ES-I3 (cell line): ENCODE data around the gene TATDN2.
"Not testable (repeated sequence)": the region's sequence is repeated elsewhere in the genome, so short reads cannot be mapped to it uniquely, and the experiment has no call there.

Experiments used
- H3K36me3 ChIP-seq: 2 replicates; pipeline ENCODE4 v1.6.1; 2013; ENCODE audit warnings: mild to moderate bottlenecking, low read length, control low read depth, moderate library complexity; ENCODE audit not compliant: insufficient read depth
- H3K4me1 ChIP-seq: 2 replicates; pipeline ENCODE4 v1.6.1; 2013; ENCODE audit warnings: mild to moderate bottlenecking, control low read depth, low read length; ENCODE audit not compliant: insufficient read depth
- H3K9ac ChIP-seq: 2 replicates; pipeline ENCODE4 v1.6.1; 2013; ENCODE audit warnings: low read depth, mild to moderate bottlenecking, low read length, moderate library complexity
- H3K9me3 ChIP-seq: 2 replicates; pipeline ENCODE4 v1.6.1; 2013; ENCODE audit warnings: mild to moderate bottlenecking, low read length, moderate library complexity; ENCODE audit not compliant: control insufficient read depth, insufficient read depth

TATDN2 gene

GRCh38 chr3:10248984-10249748, 907 bp downstream of the TATDN2 start:
- Histone ChIP-seq H3K4me1 (peaks cover 8% of the 10 kb centered on the region; the same call in 1 of the 2 replicates), H3K9me3 (peaks cover 10% of the 10 kb centered on the region), H3K36me3 (peaks cover 7% of the 10 kb centered on the region; the same call in 1 of the 2 replicates), H3K9ac (peak overlapping the region; percentile 75)

- H3K9ac ChIP-seq = peak overlapping the region; percentile 75
- peaks cover 10% of the 10 kb centered on the region for H3K9me3 ChIP-seq
- H3K36me3 ChIP-seq = peaks cover 4% of the 10 kb centered on the region; the same call in 1 of the 2 replicates
- H3K4me1 ChIP-seq = peaks cover 8% of the 10 kb centered on the region; the same call in 1 of the 2 replicates
These were observed 1.6 kb downstream of the TATDN2 start for GRCh38 chr3:10249833-10250232.

- peaks cover 4% of the 10 kb centered on the region for H3K9me3 ChIP-seq
- no peak overlapping the region for H3K9ac ChIP-seq
- H3K4me1 ChIP-seq = peaks cover 8% of the 10 kb centered on the region; the same call in 1 of the 2 replicates
- H3K36me3 ChIP-seq = peaks cover 4% of the 10 kb centered on the region; the same call in 1 of the 2 replicates
These were observed 2.7 kb downstream of the TATDN2 start for GRCh38 chr3:10251006-10251405.

GRCh38 chr3:10253731-10254130, 5.5 kb downstream of the TATDN2 start:
- Histone ChIP-seq H3K36me3 (peaks cover 4% of the 10 kb centered on the region; the same call in 1 of the 2 replicates), H3K4me1 (peaks cover 8% of the 10 kb centered on the region; the same call in 1 of the 2 replicates), H3K9ac (no peak overlapping the region), H3K9me3 (no peaks in the 10 kb centered on the region)

- no peaks in the 10 kb centered on the region for H3K9me3 ChIP-seq
- H3K4me1 ChIP-seq = no peaks in the 10 kb centered on the region
- H3K9ac ChIP-seq = no peak overlapping the region
- H3K36me3 ChIP-seq = peaks cover 8% of the 10 kb centered on the region; the same call in 1 of the 2 replicates
These were observed 7.6 kb downstream of the TATDN2 start for GRCh38 chr3:10255835-10256234.

GRCh38 chr3:10259036-10259435, 10.8 kb downstream of the TATDN2 start:
- Histone ChIP-seq H3K9me3 (no peaks in the 10 kb centered on the region), H3K4me1 (0 out of 2 replicates have a peak, but pooled peaks cover 3% of the 10 kb centered on the region), H3K36me3 (peaks cover 5% of the 10 kb centered on the region), H3K9ac (no peak overlapping the region)

GRCh38 chr3:10259798-10260197, 11.5 kb downstream of the TATDN2 start:
- Histone ChIP-seq H3K9ac (no peak overlapping the region), H3K36me3 (peaks cover 5% of the 10 kb centered on the region), H3K9me3 (no peaks in the 10 kb centered on the region), H3K4me1 (0 out of 2 replicates have a peak, but pooled peaks cover 3% of the 10 kb centered on the region)

- Histone ChIP-seq H3K36me3 (peaks cover 5% of the 10 kb centered on the region), H3K4me1 (0 out of 2 replicates have a peak, but pooled peaks cover 3% of the 10 kb centered on the region), H3K9ac (no peak overlapping the region), H3K9me3 (no peaks in the 10 kb centered on the region)
These were observed 12.0 kb downstream of the TATDN2 start for GRCh38 chr3:10260211-10260701.

GRCh38 chr3:10262027-10262426, 13.8 kb downstream of the TATDN2 start:
- Histone ChIP-seq H3K9ac (no peak overlapping the region), H3K9me3 (no peaks in the 10 kb centered on the region), H3K36me3 (peaks cover 5% of the 10 kb centered on the region), H3K4me1 (0 out of 2 replicates have a peak, but pooled peaks cover 3% of the 10 kb centered on the region)

- peaks cover 8% of the 10 kb centered on the region for H3K36me3 ChIP-seq
- H3K4me1 ChIP-seq = 0 out of 2 replicates have a peak, but pooled peaks cover 3% of the 10 kb centered on the region
- H3K9me3 ChIP-seq = no peaks in the 10 kb centered on the region
- no peak overlapping the region for H3K9ac ChIP-seq
These were observed 15.5 kb downstream of the TATDN2 start for GRCh38 chr3:10263646-10264363.

- Histone ChIP-seq H3K36me3 (peaks cover 4% of the 10 kb centered on the region), H3K4me1 (0 out of 2 replicates have a peak, but pooled peaks cover 3% of the 10 kb centered on the region), H3K9me3 (no peaks in the 10 kb centered on the region), H3K9ac (no peak overlapping the region)
These were observed 17.6 kb downstream of the TATDN2 start for GRCh38 chr3:10265833-10266232.

- not testable (repeated sequence) for H3K4me1 ChIP-seq, H3K9me3 ChIP-seq, H3K36me3 ChIP-seq, H3K9ac ChIP-seq
These were observed 18.7 kb downstream of the TATDN2 start for GRCh38 chr3:10266936-10267335.

GRCh38 chr3:10268116-10268515, 19.9 kb downstream of the TATDN2 start:
- no peak overlapping the region for H3K9ac ChIP-seq
- H3K4me1 ChIP-seq = 0 out of 2 replicates have a peak, but pooled peaks cover 3% of the 10 kb centered on the region
- no peaks in the 10 kb centered on the region for H3K9me3 ChIP-seq
- peaks cover 4% of the 10 kb centered on the region; the same call in 1 of the 2 replicates for H3K36me3 ChIP-seq

- Histone ChIP-seq H3K4me1 (no peaks in the 10 kb centered on the region), H3K36me3 (peaks cover 4% of the 10 kb centered on the region; the same call in 1 of the 2 replicates), H3K9ac (no peak overlapping the region), H3K9me3 (no peaks in the 10 kb centered on the region)
These were observed 20.7 kb downstream of the TATDN2 start for GRCh38 chr3:10268930-10269329.
